ENCODE measurements around the gene ZNF140. TPM values are rescaled to one million over a fixed set of nuclear protein-coding genes. Genes with fewer than 3 reads are reported as not detected.

Gene ZNF140
- total RNA-seq, 1 donor from 2014 or later: 30.2 TPM

DNA sequence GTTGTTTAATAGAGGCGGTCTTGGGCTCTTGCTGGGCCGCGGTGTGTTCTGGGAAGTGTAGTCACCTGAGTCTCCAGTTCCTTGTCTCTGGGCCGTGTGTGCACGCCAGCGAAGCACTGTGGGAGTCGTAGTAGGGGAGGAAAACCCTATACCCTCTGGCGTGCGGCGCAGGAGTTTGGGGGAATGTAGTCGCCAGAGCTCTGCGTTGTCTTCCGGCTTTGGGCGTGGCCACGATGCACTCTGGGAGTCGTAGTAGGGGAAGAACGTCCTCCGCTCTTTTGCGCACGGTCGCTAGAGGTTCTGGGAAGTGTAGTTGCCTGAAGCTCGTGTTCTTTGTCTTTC, 726 bp upstream of the ZNF140 start:
- H3K4me3 Mint-ChIP-seq (ENCODE audit: low read depth): no peak overlapping the region
- no peaks in the 10 kb centered on the region for H3K27me3 Mint-ChIP-seq
- H3K4me1 Mint-ChIP-seq (ENCODE audit: low read depth): no peaks in the 10 kb centered on the region
- DNase-seq (ENCODE audit: low spot score, unreplicated experiment): peak; percentile 92
- H3K36me3 Mint-ChIP-seq (ENCODE audit: insufficient read depth): peaks cover 44% of the 10 kb centered on the region
- TF ChIP-seq, protein P1, sequence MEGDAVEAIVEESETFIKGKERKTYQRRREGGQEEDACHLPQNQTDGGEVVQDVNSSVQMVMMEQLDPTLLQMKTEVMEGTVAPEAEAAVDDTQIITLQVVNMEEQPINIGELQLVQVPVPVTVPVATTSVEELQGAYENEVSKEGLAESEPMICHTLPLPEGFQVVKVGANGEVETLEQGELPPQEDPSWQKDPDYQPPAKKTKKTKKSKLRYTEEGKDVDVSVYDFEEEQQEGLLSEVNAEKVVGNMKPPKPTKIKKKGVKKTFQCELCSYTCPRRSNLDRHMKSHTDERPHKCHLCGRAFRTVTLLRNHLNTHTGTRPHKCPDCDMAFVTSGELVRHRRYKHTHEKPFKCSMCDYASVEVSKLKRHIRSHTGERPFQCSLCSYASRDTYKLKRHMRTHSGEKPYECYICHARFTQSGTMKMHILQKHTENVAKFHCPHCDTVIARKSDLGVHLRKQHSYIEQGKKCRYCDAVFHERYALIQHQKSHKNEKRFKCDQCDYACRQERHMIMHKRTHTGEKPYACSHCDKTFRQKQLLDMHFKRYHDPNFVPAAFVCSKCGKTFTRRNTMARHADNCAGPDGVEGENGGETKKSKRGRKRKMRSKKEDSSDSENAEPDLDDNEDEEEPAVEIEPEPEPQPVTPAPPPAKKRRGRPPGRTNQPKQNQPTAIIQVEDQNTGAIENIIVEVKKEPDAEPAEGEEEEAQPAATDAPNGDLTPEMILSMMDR (IDR thresholded peaks at IDR 0.05; ENCODE audit: unreplicated experiment): no peak
- H3K27ac Mint-ChIP-seq: no peak overlapping the region
- H3K9me3 Mint-ChIP-seq (ENCODE audit: low read depth): peaks cover 42% of the 10 kb centered on the region

DNA sequence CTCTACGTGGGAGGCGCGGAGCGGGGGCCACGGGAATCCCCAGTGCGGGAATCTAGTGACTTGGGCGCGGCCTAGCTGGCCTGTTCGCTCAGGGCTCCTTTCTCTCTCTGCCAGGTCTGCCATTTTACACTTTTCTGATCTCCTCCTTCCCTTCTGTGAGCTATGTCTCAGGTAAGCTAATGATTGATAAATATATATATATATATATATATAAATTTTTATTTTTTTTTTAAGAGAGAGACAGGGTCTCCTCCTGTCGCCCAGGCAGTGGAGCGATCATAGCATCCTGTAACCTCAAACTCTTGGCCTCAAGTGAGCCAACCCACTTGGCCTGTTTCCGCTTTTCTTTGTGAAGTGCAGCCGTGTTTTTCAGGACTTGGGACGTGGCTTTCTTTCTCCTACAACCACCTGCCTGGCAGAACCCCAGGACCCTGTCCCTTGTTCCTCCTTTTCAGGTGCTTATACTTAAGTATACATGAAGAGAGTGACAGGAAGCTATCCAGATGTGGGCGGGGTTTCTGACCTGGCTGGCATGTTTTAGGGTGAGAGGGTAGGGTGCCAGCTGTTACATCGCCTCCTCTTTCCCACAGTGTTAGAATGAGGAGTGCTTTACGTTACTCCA, 547 bp downstream of the ZNF140 start:
- Mint-ChIP-seq H3K9me3 (ENCODE audit: low read depth) (peaks cover 44% of the 10 kb centered on the region), H3K4me3 (ENCODE audit: low read depth) (no peak overlapping the region), H3K27me3 (no peaks in the 10 kb centered on the region), H3K27ac (no peak overlapping the region), H3K4me1 (ENCODE audit: low read depth) (no peaks in the 10 kb centered on the region), H3K36me3 (ENCODE audit: insufficient read depth) (peaks cover 55% of the 10 kb centered on the region)
- DNase-seq (ENCODE audit: low spot score, unreplicated experiment): no peak
- TF ChIP-seq, protein P1 (IDR thresholded peaks at IDR 0.05; ENCODE audit: unreplicated experiment): no peak

DNA sequence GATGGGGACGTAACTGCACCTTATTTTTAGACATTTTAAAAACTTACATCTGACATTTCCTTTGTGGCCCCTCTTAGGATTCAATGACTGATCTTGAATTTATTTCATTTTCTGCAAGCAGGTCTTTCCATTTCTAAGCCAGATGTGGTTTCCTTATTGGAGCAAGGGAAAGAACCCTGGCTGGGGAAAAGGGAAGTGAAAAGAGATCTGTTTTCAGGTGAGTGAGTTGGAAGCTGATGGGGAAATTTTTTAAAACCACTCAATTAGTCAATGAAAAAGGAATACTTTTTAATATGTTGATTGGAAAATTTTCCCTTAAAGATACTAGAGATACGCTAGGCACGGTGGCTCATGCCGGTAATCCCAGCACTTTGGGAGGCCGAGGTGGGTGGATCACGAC, 2.6 kb downstream of the ZNF140 start:
- Mint-ChIP-seq H3K9me3 (ENCODE audit: low read depth) (peaks cover 44% of the 10 kb centered on the region), H3K4me3 (ENCODE audit: low read depth) (peak overlapping the region; percentile 5), H3K4me1 (ENCODE audit: low read depth) (no peaks in the 10 kb centered on the region), H3K27me3 (no peaks in the 10 kb centered on the region), H3K27ac (peak overlapping the region; percentile 87), H3K36me3 (ENCODE audit: insufficient read depth) (peaks cover 68% of the 10 kb centered on the region)
- TF ChIP-seq, protein P1 (IDR thresholded peaks at IDR 0.05; ENCODE audit: unreplicated experiment): no peak
- DNase-seq (ENCODE audit: low spot score, unreplicated experiment): no peak

DNA sequence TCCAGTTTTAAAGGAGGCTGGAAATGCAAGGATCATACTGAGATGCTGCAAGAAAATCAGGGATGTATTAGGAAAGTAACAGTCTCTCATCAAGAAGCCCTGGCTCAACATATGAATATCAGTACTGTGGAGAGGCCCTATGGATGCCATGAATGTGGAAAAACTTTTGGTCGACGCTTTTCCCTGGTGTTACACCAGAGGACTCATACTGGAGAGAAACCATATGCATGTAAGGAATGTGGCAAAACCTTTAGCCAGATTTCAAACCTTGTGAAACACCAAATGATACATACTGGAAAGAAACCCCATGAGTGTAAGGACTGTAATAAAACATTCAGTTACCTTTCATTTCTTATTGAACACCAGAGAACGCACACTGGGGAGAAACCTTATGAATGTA, 24.9 kb downstream of the ZNF140 start:
- Mint-ChIP-seq H3K4me3 (ENCODE audit: low read depth) (no peak overlapping the region), H3K36me3 (ENCODE audit: insufficient read depth) (peaks cover 95% of the 10 kb centered on the region), H3K27ac (peak overlapping the region; percentile 81), H3K9me3 (ENCODE audit: low read depth) (peaks cover 70% of the 10 kb centered on the region), H3K27me3 (no peaks in the 10 kb centered on the region), H3K4me1 (ENCODE audit: low read depth) (no peaks in the 10 kb centered on the region)
- DNase-seq (ENCODE audit: low spot score, unreplicated experiment): no peak
- TF ChIP-seq, protein P1 (IDR thresholded peaks at IDR 0.05; ENCODE audit: unreplicated experiment): no peak

DNA sequence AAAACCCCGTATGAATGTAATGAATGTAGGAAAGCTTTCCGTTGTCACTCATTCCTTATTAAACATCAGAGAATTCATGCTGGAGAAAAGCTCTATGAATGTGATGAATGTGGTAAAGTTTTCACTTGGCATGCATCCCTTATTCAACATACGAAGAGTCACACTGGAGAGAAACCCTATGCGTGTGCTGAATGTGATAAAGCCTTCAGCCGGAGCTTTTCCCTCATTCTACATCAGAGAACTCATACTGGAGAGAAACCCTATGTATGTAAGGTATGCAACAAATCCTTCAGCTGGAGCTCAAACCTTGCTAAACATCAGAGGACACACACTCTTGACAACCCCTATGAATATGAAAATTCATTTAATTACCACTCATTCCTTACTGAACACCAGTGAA, 25.5 kb downstream of the ZNF140 start:
- no peaks in the 10 kb centered on the region for H3K4me1 Mint-ChIP-seq (ENCODE audit: low read depth)
- H3K27ac Mint-ChIP-seq: peak overlapping the region; percentile 71
- peaks cover 66% of the 10 kb centered on the region for H3K9me3 Mint-ChIP-seq (ENCODE audit: low read depth)
- DNase-seq (ENCODE audit: low spot score, unreplicated experiment): no peak
- peaks cover 92% of the 10 kb centered on the region for H3K36me3 Mint-ChIP-seq (ENCODE audit: insufficient read depth)
- no peak overlapping the region for H3K4me3 Mint-ChIP-seq (ENCODE audit: low read depth)
- no peaks in the 10 kb centered on the region for H3K27me3 Mint-ChIP-seq
- TF ChIP-seq, protein P1 (IDR thresholded peaks at IDR 0.05; ENCODE audit: unreplicated experiment): no peak

All from progenitor cell of endocrine pancreas (in vitro differentiated cells).